NCI-H69 (cell line): ENCODE data around the gene ZSWIM6.

Experiments
- DNase-seq: peaks from one replicate; lab custom pipeline; 2025; lab: John Stamatoyannopoulos, UW

Gene ZSWIM6

DNA sequence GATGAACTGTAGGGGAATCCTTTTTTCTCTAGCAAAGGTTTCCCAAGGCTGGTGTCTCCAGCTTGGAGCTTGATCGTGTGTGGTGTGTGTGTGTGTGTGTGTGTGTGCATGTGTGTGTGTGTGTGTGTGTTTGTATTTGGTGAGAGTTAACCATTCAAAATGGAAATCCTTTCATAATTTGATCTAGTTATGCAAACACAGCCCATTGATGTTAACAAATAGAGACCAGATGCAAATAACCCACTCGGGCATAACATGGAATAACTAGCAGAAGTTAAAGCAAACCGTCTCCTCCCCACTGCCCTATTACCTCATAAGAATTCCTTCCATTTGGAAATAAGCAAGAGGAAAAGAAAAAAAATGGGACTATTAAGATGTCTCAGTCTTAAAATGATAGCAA lies 24.9 kb upstream of the ZSWIM6 start:
- peak; percentile 25 for DNase-seq

DNA sequence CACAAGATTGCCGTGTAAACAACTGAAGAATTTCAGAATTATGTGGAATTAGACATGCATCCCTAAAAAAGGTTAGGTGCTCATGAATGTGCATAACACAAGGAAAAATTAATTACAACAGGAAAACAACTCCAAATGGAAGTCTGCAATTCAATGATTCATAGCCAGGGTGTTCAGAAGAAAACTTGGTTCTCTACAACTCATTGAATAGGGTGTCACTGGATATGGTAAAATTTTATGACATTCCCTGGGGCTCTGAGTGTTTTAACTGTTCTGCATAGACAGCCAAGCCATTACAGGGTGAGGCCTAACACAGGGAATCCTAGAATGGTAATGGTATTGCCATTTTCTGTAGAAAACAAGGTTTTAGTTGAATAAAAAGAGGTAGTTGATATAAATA lies 24.4 kb upstream of the ZSWIM6 start:
- no peak for DNase-seq

DNA sequence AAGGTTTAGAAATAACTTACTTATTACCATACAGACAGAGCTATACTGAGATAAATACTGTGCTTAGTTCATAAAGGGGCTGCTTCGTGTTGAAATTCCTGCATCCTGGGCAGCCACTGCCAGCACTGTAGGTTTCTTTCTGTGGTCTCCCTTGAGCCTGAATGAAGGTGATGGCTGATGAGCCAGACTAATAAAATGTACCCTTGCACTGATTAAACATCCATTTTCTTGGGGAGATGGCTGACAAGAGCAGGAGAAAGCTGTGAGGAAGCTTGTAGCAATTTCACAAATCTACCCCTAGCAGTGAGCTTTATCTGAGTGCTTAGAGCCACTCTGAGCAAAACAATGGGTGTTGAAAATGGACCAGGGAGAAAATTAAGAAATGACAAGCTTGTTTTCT lies 23.3 kb upstream of the ZSWIM6 start:
- DNase-seq, result no peak

DNA sequence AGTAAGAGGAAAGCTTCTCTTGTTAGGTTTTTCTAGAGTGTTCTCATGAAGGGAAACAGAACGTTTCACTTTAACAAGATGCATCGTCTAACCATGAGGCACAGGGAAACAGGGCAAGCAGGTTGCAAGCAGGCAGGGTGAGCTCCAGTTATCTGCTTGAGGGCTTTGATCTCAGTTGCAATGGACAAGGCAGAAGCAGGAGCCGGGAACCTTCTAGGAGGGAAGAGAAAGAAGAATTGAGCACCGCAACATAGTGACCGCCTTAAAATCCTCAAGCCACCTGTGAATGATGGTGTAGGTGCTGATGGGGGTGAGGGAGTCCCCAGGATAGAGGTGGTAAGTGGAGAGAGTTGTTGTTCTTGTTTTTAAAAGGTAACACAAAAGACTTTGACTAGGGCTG lies 22.9 kb upstream of the ZSWIM6 start:
- no peak for DNase-seq

DNA sequence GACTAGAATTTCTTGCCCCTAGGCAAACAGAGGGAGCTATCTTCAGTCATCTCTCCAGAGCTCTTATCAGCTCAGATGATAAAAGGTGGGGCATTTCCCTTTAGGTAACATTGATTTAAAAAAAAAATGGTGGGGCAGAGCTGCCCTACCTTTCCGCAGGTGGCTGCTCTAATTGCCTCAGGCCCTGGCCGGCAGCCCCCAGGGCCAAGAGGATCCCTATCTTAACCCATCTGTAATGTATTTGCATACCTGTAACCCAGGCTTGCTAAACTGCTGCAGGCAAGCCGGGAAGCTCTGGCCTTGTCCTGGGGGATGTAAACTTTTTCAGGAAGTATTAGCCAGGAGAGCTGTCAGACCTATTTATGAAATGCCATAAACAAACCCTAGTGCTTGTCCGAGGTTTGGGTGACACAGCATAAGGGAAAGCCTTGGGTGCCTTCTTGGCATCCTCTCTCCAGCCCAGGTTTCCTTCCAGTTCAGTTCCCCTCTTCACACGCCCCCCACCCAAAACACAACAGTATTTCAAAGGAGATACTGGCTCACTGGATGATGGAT lies 20.9 kb upstream of the ZSWIM6 start:
- no peak for DNase-seq

DNA sequence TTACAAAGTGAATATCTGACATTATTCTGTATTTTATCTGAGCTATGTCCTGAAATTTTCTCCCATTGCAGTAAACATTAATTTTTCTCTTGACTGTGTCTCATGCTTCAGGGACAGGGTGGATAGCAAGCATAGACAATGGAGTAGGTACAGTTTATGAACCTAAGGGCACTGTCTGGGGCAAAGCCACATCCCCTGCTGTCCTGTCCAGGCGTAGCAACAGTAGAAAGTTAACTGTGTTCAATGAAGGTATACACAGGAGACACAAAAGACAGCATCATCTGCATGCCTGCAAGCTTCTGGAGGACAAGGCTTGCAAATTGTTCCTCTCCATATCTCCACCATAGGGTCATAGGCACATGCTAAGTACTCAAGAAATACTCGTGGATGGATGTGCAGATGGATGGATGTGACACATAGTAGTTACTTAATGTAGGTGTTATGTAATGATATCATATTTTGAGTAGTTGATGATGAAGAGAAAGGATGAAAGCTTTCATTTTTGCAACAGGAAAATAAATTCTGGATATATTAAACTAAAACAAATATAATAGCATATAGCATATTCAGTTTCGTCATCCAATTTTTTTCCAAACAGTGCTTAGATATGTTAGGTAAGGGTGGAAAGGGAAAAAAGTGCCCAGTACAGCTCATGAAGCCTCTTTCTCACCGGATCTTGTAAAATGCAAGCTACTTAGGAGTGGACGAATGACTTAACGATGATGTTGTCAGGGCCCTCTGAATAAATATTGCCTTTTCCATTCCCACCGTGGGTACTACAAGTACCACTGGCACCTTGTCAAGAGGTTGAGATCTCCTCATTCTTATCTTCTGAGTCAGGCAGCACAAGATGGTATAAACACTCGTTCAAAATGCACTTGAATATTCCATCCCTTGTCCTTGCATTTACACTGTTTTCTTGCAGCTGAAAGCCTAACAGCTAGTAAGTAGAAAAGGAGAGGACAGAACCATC lies 19.9 kb upstream of the ZSWIM6 start:
- DNase-seq, result no peak

DNA sequence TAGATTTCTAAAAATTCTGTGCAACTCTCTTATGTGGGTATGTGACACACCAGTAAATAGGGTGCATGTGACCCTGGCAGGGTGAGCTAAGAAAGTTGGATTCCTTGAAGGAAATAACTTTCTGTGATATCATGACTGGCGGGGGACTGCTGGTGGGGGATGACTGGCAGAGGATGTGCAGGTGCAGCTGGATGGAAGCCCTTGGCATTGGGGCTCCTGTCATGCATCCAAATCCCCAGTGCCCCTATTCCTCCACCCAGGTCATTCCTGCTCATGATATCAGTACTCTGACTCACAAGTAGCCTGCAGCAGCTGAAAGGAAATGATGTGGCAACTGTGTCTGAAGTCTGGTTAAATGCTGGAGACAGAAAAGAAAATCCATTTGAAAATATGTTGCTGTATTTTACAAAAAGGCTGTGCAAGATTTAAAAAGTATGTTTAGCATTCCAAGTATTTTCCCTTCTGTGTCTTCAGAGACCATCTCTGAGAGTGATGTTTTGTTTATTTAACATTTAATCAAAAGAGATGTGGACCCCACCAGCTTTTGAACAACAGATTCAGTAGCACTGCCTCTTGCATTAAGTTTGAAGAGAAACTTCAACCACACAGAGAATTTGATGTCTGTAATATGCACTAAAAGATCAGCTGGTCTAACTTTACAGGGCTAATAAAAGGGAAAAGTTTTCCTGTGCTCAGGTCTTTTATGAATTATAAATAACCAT lies 17.9 kb upstream of the ZSWIM6 start:
- DNase-seq, result peak; percentile 13

DNA sequence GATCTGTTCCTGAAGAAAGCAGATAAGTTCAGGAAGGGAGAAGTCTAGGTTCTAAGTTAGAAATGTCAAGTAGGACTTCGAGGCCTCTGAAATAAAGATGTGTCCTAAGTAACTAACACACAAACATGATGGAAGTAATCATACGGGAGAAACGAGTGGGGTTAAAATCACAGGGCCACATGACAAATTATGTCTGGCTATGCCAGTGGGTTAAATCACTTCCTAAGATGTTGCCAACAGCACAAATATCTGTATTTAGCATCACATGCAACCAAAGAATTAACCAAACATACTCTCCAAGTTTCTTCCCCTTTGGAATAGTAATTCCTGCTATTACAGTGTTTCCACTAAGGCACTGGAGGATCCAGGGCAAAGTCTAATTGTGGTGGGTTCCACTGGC lies 13.7 kb upstream of the ZSWIM6 start:
- no peak for DNase-seq

DNA sequence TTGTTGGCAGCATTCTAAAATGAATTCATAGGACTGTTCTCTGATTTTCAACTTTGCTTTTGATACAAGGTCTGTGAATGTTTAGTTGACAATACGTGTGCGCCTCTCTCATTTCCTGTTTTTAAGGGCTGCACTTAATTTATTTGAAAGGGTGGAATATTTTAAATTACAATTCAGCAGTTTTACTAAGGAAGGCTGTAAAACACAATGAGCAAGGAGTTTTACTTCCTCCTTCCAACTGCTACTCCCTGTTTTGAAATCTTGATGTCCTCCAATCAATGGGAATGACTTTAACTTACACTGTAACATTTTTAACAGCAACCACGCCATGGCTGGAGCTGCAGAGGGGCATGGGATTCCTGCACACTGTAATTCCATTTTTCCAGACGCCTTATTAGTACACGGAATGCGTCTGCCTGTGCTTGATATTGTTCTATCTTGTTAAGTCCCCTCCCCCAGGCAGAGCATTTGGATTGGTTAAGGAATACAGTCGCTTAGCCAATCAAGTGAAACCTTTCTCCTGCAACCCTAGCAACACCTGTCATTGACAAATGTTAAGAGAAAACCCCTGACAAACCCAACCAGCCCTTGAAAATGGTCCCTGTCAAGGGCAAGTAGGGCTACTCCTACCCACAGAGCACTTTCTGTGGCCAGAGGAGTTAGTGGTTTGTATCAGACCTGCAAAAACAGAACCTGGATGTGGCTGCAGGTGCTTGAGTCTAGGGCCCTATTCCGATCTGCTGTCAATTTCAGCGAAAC lies 12.5 kb upstream of the ZSWIM6 start:
- DNase-seq, result peak; percentile 75

DNA sequence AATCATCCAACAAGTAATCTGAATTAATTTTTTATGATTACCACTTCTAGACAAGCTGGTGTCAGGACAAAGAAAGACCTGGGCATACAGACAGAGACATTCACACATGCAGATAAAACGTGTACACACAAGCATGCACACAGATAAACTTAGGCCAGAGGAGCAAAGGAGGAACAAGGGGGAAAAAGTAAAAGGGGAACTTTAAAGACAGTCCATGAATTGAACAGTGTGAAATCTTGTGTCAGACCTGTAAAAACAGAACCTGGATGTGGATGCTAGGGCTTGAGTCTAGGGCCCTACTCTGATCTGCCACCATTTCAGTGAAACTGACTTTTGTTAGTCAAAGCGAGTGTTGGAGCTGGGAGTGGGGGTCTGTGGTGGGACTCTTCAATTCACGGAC lies 11.2 kb upstream of the ZSWIM6 start:
- no peak for DNase-seq

DNA sequence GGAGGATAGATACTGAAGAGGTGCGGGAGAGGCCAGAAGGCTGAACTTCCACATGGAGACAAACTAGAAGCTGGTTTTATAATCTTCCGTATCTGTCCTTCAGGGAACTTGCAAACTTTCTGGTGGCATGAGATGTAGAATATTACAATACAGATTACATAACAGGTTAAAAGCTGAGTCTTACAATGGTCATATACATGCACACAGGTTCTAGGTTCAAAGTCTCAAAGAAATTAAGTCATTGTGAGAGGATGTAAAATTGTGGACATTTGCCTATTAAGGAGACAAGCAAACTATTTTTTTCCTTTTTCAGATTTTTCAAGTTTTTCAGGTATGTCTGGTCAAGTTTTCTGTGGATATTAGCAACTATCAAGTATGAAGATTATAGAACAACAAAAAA lies 10.4 kb upstream of the ZSWIM6 start:
- DNase-seq, result no peak

DNA sequence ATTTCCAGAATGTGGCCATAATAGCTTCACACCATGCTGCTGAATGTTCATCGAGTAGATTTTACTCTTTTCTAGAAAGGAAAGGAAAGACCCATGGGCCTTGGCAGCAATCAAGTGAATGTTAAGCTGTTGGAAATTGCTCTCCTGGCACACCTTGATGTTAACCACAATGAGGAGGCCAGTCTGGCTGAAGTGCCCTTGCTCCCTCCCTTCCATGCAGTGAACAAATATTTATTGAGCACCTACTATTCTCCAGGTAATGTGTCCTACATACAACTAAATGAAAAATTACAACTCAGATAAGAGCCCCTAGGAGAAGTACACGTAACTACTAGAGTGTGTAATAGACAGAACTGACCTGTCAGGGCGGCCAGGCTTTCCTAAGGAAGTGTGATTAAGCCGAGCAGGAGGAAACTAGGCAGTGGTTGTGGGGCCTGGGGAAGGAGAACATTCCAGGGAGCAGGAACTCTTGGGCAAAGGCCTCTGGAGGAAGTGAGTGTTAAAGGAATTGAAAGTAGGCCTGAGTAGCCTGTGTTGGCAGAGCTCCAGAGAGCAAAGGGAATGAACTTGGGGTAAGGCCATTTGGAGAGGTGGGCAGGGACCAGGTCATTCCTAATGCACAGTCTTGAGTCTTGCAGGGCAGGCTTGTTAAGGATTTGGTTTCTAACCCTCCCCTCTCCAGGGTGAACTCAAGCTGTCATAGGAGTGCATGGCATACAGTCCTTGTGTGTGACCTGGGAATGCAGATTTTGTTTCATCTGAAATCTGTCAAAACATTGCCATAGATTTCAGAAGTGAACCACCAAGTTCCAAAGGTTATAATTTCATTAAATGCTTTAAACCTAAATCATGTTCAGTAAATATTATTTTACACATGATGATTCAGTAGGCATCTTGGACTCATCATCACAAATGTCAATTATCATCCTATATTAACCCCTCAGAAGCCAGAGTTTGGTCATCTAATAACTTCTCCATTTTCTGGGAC lies 9.0 kb upstream of the ZSWIM6 start:
- DNase-seq, result no peak

DNA sequence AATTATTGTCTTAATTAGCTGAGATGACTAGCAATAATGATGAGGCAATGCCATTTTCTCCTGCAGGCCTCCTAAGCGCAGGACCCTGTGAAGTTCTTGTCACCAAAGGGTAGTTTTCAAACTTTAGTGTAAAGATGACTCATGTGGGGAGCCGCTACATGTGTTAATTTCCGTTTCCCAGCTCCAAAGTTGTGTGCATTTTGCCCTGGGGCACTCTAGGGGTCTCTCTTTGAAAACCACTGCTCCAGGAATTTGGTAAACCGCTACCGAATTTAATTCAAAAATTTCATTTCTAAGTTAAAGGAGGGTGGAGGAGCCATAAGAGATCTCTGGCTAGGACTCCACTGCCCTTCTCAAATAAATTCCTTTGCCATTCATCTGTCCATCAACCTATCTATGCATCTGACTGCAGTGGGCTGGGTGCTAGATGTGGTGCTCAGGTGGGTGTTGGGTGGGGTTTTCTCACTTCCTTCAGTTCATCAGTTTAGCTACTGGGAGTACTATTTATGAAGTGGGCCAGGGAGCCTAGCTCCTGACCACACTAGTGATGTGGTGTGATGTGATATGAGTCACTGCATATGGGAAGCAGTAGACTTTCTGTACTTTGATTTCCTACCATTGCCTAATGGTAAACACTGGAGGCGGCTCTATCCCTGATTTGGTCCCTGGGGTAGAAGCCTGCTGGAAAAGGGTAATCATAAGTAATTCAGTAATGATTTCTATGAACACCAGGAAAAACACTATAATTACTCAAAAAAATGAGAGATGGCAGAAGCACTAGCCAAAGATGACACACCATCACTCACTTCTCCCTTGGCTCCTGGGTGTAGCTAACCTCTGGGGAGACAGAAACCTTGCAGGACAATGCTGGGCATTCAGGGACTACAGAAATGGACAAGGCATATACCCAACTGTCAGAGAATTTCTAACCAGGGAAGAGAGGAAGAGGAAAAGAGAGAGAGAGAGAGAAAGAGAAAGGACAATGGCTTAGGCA lies 4.0 kb upstream of the ZSWIM6 start:
- DNase-seq, result peak; percentile 59

DNA sequence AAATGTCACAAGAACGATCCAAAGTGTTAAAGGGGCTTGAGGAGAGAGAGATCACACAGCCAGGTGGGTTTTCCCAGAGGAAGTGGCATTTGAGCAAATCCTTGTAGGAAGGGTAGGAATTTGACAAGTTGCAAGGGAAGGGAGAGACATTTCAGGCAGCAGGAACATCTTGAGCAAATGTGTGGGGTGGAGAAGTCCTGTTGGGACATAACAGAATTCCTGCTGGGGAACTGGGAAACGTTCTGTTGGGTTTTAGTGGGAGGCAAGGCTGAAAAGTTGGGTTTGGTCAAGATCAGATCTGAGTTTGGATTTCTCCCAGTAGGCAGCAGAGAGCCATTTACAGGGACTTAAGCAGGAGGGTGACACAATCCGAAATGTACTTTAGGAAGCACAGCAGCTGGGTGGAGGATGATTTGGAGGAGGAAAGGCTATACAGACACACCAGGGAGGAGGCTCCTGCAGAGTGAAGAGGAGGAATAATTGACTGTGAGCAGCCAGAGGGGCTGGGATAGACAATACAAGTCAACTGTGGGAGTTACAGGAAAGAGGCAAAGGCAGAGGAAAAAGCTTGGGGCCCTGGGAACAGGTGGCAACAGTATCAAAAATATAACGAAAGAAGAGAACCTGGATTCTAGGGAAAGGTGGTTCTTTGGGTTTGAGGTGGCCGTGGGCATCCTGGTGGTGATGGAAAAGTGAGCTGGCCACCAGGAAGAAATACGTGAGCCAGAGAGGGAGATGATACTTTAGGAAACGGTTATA lies 3.1 kb upstream of the ZSWIM6 start:
- DNase-seq, result peak; percentile 58

DNA sequence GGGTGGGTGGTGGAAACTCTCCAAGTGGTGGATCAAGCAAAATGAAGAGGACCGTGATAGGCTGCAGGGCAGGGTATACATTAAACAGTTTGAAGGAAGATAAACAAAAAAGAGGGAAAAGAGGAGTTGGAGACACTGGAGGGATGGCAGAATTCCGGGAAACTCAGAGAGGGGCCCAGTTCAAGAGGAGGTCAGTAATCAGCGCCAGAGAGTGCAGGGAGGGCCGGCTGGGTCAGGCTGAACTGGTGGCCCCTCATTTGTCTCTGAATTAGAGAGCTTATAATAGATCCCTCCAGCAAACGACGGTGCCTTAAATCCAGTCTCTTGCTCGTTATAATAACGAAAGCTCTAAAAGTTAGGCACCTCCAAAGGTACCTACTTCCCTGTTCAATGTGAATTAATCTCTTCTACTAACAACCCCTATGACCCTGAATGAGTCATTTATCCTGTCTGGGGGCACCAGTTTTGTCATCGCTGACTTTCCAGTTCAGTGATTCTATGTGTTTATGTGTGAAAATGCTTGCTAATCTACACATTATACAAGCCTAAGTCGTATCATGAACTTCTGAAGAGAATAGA lies 2.4 kb upstream of the ZSWIM6 start:
- peak; percentile 25 for DNase-seq

DNA sequence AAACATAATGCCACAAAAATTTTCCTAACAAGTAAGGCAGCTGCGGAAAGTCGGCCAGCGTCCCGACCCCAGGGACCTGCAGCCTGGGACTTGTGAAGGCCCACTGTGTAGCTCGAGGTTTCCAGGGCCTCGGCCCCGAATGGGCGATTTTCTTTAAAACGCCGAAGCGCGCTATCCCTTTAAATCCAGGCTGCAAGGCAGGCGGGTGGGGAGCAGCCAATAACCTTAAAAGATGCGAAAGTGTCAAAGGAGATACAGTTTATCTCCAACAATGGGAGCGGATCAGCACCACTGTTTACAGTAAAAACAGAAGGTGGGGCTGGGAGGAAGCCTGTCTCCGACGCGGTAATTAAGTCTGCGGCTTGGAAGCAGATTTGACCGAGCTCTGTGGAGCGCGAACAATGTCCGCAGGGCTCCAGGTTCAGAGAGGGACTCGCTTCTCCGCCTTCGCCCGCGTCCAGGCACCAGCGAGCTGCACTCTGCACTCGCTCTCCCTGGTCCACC lies 1.7 kb upstream of the ZSWIM6 start:
- DNase-seq, result peak; percentile 88

DNA sequence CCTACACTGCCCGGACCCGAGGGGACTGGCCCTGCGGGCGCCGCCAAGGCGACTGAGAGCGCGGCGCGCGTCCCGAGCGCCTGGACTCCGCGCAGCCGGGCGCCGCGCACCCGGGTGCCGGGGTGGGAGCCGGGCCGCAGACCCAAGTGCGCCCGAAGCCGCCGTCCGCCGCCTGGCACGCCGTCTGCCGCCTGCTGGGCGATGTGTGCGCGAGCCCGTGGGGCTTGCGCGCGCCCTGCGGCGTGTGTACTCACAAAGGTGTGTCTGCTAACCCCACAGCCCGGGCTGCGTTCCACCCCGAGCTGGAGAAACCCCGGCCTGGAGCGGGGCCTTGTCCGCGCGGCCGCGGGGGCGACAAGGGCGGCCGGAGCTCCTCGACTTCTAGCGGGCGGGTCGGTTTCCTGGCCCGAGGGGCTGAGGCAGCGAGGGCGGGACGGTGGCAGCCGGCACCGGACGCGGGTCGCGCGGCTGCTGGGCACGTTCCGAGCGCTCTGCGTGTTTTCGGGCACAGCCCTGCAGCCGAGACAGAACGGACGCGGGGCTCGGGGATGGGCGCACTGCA lies 1.1 kb upstream of the ZSWIM6 start:
- peak; percentile 88 for DNase-seq

DNA sequence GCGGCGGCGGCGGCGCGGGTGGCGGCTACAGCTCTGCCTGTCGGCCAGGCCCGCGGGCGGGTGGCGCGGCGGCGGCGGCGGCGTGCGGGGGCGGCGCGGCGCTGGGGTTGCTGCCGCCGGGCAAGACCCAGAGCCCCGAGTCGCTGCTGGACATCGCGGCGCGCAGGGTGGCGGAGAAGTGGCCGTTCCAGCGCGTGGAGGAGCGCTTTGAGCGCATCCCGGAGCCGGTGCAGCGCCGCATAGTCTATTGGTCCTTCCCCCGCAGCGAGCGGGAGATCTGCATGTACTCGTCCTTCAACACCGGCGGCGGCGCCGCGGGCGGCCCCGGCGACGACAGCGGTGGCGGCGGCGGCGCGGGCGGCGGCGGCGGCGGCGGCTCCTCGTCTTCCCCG lies 296 bp downstream of the ZSWIM6 start:
- peak; percentile 75 for DNase-seq
